Adrenal gland (tissue), 5 donors: Measurements from ENCODE around the gene RASD1.

Experiments
- POLR2A ChIP-seq, 2 donors: fragments of 450-650 bp; IDR thresholded peaks; one replicate each; pipeline ENCODE4 v1.6.1; 2017; ENCODE audit warnings: antibody characterized with exemption in 2 of 2, mild to moderate bottlenecking in 2 of 2, moderate library complexity in 1 of 2
- TF ChIP-seq, protein P1 (sequence below), 6 experiments: fragments of 450-650 bp in 4 of 6; fragments of 200-600 bp in 2 of 6; sonication (generic) in 1 of 6; IDR thresholded peaks; 1 replicate in 5 of 6; 2 replicates in 1 of 6; pipeline versions ENCODE4 v1.5.1 to v1.8.0; 2016 to 2021; ENCODE audit warnings: antibody characterized with exemption in 6 of 6, mild to moderate bottlenecking in 2 of 6, moderate library complexity in 1 of 6
- donor health status: DM: no; HTN: no; CAD: no.

DNA sequence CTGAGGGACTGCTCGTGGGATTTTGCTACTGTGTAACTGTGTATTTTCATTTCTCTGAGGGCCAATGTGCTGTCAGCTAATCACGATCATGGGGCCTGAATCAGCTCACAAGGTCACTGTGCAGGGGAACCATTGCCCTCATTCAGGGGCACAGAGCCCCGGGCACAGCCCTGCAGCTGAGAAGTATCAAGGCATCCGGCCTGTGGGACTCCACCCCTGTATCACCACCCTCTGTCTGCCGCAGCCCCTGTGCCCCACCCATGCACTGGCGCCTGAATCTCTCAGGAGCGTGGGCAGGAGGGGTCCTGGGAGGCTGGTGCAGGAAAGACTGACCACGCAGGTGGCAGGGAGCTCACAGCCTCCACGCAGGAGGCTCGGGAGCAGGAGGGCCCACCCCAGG is 43.4 kb upstream of the RASD1 start:
- TF ChIP-seq, protein P1, sequence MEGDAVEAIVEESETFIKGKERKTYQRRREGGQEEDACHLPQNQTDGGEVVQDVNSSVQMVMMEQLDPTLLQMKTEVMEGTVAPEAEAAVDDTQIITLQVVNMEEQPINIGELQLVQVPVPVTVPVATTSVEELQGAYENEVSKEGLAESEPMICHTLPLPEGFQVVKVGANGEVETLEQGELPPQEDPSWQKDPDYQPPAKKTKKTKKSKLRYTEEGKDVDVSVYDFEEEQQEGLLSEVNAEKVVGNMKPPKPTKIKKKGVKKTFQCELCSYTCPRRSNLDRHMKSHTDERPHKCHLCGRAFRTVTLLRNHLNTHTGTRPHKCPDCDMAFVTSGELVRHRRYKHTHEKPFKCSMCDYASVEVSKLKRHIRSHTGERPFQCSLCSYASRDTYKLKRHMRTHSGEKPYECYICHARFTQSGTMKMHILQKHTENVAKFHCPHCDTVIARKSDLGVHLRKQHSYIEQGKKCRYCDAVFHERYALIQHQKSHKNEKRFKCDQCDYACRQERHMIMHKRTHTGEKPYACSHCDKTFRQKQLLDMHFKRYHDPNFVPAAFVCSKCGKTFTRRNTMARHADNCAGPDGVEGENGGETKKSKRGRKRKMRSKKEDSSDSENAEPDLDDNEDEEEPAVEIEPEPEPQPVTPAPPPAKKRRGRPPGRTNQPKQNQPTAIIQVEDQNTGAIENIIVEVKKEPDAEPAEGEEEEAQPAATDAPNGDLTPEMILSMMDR (IDR thresholded peaks at IDR 0.05) = no peak
- TF ChIP-seq POLR2A (IDR thresholded peaks at IDR 0.05) = no peak
